Hematopoietic multipotent progenitor cell treated with erythropoietin and hydrocortisone succinate and interleukin-3 and kit ligand, for 8 days (in vitro differentiated cells): ENCODE measurements around the gene FAM50B.

Experiments
- DNase-seq: peaks from one replicate; pipeline ENCODE4 v3.0.0-alpha.2; 2015

The FAM50B gene, protein sequence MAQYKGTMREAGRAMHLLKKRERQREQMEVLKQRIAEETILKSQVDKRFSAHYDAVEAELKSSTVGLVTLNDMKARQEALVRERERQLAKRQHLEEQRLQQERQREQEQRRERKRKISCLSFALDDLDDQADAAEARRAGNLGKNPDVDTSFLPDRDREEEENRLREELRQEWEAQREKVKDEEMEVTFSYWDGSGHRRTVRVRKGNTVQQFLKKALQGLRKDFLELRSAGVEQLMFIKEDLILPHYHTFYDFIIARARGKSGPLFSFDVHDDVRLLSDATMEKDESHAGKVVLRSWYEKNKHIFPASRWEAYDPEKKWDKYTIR

DNA sequence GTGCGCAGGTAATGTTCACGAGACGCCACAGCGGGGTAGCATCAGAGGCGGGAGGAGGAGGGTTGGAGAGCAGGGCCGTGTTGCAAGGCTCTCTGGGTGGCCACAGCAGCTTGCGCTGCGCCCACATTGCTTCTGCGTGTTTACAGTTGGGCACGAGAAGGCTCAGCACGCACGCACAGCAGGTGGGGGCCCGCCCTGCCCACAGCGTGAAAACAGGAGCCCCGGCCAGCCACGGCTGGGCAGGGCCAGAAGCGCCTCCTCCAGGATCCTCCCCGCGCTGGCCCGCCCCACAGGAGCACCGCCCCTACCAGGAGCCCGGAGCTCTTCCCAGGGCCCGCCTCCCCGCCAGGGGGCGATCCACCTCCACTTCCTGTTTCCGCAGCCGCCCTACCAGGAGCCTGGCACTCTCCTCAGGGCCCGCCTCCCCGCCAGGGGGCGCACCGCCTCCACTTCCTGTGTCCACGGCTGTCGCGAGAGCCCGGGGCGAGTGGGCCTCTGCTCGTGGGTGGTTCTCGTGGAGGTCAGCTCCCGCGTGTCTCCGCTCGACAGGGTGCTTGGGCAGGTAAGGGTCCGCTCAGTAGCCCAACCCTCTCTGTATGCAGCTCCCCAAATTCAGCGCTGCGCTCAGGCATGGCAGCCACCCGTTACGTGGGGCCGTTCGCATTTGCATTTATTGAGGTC, at the start of gene FAM50B:
Gene FAM50B (plus strand): TSS at position 449 of the 681 bp plus-strand sequence. CDS start 439 bp downstream, outside the sequence.
- peak; percentile 88 for DNase-seq

DNA sequence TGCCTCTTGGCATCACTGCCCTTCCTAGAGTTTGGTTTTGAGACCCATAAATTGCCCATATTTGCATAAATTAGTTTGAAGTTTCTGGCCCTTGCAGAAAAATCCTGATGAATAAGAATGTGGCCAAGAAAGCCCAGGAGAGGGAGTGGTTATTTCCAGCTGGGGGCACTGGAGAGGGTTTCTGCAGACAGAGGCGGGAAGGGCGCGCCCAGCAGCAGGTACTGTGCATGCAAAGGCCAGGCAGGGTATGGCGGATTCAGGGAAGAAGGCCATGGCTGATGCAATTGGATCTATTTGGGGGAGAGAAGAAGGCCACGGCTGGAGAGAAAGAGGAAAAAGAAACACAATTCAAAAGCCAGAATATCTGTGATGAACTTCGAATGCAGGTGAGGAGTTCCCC, 49.5 kb upstream of the FAM50B start:
- DNase-seq = no peak

DNA sequence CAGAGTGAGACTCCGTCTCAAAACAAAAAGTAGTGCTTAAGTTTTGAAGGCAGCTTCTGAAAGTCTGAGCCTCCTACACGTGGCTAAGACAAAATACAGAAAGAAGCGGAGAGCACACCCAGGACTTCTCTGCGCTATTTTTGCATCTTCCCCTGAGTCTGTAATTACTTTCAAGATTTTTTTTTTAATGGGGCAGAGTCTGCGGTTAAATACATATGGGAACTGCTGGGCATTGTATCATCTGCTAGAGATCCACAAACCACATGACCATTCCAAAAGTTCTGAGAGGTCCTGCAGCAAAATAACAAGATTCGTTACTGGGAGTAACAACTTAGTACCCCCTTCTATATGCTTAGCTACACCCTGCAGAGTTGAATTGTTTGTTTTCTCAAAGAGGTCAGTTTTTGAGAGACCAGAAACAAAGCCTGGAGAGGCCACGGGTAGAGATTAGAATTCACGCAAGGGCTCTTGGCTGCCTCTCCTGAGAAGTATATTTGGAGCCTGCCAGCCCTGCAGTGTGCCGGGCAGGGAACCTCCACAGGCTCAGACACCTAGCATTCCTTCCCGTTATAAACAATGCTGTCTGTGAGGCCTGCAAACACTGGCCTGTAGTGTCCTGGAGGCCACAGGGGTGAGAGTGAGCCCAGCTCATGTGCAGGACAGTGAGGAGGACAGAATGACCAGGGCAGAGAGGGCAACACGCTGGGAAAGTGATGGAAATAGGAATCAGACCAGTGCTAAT, 48.2 kb upstream of the FAM50B start:
- DNase-seq = no peak

DNA sequence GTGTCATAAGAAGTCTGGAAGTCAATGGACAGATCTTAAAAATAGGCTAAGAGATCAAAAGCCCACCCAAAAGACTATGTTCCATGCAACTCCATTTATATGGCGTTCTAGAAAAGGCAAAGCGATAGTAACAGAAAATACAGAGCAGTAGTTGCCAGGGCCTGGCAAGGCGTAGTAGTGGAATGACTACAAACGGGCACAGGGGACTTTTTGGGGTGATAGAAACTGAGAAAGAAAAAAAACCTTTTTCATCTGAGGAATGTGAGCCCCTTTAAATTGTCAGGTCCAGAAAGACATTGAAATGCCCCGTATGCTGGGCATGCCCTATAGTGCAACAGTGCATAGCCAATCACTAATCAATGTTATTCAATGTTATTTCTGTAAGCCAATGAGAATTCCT, 47.2 kb upstream of the FAM50B start:
- DNase-seq = no peak

DNA sequence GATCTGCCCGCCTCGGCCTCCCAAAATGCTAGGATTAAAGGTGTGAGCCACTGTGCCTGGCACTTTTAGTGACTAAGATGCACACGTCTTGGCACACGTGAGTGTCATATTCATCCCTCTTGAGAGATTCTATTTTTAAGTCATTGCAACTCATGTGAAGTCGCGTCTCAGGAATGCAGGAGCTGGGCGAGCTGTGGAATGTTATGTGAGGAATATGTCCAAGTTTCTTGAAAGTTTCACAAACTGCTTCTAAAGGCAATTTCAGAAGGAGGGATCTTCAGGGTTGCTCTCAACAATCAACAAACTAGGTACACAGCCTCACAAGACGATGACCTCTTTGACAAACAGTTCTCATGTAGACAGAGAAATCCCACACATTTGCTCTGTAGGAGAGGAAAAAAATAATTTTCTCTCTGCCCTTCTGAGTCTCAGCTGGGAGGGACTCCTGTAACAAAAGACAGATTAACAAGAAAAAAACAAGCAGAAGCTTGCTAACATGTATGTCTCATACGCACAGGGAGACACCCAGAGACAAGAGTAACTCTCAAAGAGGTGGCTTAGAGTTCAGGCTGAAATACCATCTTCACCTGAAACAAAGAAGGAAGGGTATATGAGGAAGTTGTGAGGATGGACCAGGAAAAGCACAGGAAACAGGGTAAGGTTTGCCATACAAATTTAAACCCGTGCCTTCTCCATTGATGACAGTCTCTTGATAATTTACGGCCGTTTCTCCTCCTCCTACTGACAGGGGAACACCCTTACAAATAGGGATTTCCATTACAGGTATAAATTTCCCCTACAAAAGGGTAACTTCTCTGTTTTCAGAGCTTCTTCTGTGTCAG, 45.3 kb upstream of the FAM50B start:
- no peak for DNase-seq

DNA sequence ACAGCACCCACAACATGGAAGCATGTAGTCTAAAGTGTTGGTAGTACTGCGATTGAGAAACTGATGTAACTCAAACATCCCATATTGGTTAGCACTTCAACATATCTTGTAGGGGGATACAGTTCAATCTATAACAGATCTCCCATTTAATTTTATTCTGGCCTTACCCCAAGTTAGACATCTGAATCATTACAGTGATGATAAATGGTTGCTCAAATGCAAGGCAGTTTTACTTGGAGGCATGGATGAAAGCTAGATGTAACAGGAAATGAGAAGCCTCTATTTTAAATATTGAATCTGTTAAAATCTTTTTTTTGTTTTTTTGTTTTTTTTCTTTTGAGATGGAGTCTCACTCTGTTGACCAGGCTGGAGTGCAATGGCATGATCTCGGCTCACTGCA, 44.2 kb upstream of the FAM50B start:
- no peak for DNase-seq

DNA sequence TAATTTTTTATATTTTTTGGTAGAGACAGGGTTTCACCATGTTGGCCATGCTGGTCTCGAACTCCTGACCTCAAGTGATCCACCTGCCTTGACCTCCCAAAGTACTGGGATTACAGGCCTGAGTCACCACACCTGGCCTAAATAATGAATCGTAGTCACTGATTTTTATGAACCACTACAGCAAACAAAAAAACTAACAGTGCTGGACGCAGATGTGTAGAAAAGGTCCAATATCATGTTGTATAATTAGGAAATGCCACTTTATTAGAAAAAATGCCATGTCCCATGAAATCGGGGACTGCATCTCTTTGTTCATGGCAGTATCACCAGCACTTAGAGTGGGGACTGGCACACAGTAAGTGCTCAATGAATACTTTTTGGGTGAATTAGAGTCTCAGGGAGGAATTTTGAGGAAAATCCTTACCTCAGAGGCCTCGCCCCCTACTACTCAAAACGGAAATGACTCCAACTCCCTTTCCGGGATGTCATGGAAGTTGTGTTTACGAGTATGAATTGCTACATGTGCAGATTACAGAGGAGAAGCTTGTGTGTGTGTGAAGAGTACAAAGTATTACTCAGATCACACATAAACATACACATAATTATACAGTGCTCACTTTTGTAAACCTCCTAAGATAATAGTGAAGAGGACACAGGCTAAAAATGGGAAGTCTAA, 43.6 kb upstream of the FAM50B start:
- DNase-seq = no peak

DNA sequence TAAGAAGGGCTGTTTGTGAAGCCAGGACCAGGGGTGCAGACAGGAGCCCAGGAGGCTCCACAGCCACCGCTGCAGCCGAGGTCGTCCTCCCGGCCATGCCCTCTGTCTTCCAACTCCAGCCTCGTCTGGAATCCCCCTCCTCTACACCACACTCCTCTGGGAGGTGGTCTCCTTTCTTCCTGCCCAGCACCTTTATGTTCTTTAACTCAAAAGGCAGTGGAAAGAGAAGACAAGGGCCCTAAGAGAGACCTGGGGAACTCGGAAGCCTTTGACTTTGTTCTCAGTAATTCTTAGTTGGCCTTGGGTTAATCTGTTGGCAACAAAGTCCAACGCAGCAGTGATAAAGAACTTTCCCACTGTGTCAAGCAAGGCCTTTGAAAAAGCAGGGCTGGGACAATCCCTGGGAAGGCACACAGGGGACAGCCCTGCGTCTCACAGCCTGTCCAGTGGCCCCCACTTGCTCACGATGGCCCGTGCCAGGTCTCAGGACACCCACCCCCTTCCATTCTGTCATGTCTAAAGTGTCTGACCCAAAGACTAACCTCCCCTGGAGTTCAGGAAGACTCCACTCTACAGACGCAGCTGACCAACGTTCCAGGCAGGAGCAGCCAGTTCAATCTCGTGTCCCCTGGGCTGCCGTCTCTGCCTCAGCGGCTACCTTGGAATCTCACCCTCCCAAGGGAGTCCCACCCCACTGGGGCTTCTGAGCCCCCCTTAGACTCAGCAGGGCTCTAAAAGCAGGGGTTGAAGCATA, 42.8 kb upstream of the FAM50B start:
- no peak for DNase-seq

DNA sequence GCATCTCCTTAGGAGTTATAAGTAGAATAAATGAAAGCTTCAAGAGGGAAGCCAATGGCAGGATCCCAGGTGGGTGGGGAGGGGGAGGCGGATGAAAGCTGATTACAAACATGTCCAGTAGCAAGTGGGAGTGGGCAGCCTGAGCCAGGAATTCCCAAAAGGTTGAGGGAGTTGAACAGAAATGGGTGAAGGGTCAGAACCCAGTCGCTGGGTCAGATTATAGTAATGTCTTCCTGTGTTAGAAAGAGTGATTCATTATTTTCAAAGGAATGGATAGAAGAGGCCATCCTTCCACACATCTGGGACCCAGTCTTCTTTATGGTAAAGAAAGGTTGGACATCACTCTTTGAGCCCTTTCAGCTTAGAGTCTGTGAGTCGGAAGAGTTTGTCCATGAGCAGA, 41.0 kb upstream of the FAM50B start:
- no peak for DNase-seq

DNA sequence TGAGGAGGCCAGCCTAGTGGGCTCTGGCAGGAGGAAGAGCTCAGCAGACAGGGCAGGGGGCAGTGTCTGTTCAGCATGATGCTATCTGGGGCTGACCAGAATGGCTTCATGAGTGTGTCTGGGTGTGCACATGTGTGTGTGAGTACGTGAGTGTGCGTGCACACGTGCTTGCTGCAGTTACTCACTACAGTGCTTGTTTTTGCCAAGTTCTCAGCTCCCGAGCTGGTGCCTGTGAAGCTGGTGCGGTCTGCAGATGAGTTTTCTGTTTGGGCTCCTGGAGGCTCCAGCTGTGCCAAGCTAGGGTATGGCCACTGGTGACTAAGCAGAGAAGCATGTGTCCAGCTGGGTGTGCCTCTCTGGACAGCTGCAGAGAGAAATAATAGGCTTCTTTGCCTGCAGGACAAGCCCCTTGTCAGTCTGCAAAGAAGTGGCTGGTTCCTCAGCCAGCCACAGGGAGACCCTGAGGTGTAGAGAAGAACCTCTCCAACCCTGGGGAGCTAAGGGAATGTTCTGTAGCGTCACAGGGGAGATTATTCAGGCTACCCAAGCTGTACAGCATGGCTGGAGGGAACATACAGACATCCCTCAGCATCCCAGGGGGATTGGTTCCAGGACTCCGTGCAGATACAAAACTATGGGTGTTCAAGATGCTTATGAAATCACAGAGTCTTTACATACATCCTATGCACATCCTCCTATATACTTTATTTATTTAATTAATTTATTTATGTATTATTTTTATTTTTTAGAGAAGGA, 40.2 kb upstream of the FAM50B start:
- DNase-seq = no peak

DNA sequence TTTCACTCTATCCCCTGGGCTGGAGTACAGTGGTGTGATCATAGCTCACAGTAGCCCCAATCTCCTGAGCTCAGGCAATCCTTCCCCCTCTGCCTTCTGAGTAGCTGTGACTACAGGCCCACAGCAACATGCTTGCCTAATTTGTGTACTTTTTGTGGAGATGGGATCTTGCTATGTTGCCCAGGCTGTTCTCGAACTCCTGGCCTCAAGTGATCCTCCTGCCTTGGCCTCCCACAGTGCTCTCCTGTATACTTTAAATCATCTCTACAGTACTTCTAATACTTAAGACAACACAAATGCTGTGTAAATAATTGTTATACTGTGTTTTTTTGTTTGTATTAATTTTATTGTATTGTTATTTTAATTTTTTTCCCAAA, 39.7 kb upstream of the FAM50B start:
- no peak for DNase-seq

DNA sequence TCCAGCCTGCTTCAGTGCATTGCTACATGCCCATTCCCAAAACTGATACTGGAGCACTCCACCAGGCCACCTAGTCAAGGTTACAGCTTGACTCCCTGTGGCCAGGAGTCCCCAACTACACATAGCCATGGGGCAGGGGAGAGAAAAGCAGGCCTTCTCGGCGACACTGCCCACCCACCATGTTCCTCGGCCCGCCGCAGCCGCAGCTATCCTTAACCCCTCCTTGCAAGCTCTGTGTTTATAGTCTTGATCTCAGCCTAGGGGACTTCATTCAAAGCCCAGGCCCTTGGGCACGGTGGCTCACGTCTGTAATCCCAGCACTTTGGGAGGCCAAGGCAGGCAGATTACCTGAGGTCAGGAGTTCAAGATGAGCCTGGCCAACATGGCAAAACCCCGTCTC, 39.2 kb upstream of the FAM50B start:
- no peak for DNase-seq

DNA sequence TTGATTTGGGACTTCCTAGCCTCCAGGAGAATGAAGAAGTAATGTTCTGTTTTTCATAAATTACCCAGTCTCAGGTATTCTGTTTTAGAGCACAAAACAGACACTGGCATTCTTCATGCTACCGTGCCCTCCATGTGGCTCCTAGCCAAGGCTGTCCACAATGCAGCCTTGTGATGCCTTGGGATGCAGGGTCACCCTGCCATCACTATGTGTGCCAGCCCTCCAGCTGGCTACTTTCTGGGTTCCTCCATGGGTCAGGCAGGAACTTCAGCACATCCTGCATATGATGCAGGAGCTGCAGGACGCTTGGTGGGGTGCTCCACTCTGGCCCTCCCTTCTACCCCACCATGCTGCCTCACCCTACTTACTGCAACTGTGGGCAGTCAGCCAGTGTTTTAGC, 38.0 kb upstream of the FAM50B start:
- DNase-seq = no peak

DNA sequence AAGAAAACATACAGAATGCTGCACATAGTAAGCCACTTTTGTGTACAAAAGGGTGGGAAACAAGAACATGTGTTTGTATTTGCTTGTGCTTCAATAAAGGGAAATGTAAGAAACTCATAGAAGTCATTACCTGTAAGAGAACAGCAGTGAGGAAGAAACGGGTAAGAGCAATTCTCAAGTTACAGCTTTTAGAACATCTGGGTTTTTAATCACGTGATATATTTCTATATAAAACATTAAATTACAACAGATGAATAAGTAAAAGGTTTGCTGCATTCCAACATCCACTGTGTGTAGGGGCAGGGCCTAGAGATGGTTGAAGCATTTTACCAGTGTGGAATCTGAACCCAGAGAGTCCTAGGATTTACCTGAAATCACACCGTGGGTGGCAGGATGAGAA, 36.6 kb upstream of the FAM50B start:
- DNase-seq = no peak

DNA sequence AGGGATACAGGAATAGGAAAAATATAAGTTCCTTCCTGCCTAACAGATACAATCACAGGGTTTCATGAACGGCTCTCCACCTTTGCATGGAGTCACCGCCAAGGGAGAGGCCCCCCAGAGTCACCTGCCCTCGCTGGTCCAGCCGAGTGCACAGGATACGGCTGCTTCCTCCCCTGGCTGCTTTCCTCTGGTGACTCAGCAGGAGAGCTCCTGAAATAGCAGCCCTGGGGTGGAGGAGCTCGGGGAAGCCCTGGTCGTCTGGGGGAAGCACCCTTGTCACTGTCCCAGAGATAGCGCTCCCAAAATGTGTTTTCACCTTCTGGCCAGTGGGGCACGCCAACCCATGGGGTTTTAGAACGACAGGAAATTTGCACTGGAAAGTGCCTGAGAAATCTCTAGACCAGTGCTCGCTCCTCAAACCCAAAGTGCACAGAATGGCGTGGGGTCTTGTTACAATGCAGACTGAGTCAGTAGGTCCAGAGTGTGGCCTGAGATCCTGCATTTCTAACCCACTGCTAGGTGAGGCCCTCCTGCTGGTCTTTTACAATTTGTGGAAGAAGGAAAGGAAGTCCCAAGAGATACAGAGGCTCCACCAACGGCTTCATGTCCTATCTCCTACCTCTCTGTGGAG, 35.9 kb upstream of the FAM50B start:
- no peak for DNase-seq

DNA sequence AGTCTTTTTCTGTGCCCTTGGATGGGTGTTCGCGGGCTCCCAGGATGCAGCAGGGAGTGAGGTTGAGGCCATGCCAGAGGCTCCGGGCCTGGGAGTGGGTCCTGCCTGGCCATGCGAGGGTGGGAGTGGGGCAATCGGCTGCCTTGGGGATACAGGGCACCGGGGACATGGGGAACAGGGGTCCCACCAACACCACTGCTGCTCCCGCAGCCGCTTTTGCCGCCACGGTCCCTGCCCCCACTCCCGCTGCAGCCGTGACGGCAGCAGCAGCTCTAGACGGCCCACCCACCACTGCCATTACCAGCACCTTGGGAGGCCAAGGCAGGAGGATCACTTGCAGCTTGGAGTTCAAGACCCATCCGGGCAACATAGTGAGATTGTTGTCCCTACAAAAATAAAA, 35.3 kb upstream of the FAM50B start:
- DNase-seq = no peak

DNA sequence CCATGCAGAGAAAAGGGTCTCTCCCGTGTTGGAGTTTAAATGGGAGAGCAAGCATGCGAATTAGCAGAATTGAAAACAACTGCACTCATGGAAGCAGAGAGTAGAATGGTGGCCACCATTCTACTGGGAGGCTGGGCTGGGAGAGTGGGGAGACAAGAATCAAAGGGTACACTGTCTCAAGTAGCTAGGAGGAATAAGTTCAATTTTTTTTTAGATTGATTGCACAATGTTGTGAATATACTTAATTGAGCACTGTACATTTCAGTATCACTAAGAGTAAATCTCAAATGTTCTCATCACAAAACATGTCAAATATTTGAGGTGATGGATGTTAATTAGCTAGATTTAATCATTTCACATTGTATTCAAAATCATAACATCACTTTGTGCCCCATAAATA, 34.6 kb upstream of the FAM50B start:
- no peak for DNase-seq

DNA sequence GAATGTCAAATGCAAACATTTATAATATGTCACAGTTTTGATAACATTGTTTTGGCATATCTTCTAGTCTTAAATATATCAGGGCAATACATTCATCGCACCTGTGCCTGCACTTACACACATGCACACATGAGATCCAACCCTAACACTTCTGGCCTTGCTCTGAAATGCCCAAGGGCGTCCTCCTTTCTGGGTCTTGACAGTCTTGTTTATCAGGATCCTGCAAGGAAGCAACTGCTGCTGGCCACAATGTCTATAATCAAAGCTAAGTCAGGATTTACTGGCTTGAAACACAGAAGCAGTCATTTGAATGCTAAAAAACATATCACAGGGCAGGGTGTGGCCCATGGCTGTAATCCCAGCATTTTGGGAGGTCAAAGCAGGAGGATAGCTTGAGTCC, 32.9 kb upstream of the FAM50B start:
- no peak for DNase-seq

DNA sequence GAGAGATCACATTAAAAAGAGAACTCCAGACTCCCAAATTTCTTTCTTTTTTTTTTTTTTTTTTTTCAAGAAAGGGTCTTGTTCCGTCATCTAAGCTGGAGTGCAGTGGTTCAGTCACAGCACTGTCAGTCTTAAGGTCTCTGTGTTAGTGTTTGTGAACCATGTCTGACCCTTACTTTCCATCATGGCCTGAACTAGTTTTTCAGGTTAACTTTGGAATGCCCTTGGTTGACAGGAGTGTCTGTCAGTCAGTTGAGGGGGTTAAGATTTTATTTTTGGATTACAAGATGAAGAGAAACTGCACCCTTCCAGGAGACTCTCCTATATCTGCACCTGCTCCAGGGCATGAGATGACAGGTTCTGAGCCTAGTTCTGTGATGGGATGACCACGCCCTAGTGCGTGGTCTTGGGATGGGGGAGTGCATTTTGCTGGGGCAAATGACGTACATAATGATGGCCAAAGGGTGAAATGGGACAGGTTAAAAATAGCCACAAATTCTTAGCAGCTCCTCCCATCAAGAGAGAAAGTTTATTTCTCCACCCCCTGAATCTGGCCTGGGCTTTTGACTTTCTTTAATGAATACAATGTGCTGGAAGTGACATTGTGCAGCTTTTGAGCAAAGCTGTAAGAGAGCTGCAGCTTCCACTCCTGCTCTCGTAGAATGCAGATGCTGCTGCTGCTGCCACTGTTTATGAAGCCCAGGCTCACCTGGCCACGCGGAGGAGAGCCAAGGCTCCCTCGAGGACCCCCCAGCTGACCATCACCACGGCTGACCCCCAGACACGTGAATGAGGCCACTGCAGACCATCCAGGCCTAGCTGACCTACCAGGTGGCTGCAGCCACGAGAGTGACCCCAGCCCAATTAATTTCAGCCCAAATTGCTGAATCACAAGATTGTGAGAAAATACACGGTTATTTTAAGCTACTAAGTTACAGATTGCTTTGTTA, 29.7 kb upstream of the FAM50B start:
- no peak for DNase-seq
